GM21576 (cell line): ENCODE measurements around the gene C5orf34.
A peak's percentile ranks its signal among the peaks of the same experiment; 100 is the strongest.
"Not testable (repeated sequence)": the region's sequence is repeated elsewhere in the genome, so short reads cannot be mapped to it uniquely, and the experiment has no call there.

Experiments
- ATAC-seq: cut with Tn5 transposase; IDR thresholded peaks from one replicate; pipeline ENCODE4 v1.9.1; 2021; ENCODE audit warnings: mild to moderate bottlenecking, moderate library complexity; ENCODE audit not compliant: unreplicated experiment

The C5orf34 gene

GRCh38 chr5:43514816-43515677, at the start of gene C5orf34:
Gene C5orf34, minus strand, starts transcription at chr5:43515148. Its CDS starts 5,809 bp downstream, at chr5:43509339.
- ATAC-seq = peak; percentile 99

GRCh38 chr5:43564289-43564850, 49.4 kb upstream of the C5orf34 start:
- no peak for ATAC-seq

- no peak for ATAC-seq
Measured at GRCh38 chr5:43563321-43563720, 48.4 kb upstream of the C5orf34 start.

GRCh38 chr5:43561356-43561755, 46.4 kb upstream of the C5orf34 start:
- no peak for ATAC-seq

GRCh38 chr5:43560128-43560527, 45.2 kb upstream of the C5orf34 start:
- ATAC-seq = no peak

GRCh38 chr5:43556857-43557542, 42.1 kb upstream of the C5orf34 start, which contains the start of gene PAIP1:
Gene PAIP1, minus strand, starts transcription at chr5:43557077. Its CDS starts 231 bp downstream, at chr5:43556846.
- peak; percentile 73 for ATAC-seq

- peak; percentile 89 for ATAC-seq
Measured at GRCh38 chr5:43556607-43556856, 41.6 kb upstream of the C5orf34 start.

GRCh38 chr5:43555895-43556606, 41.1 kb upstream of the C5orf34 start:
- peak; percentile 27 for ATAC-seq

- no peak for ATAC-seq
Measured at GRCh38 chr5:43554497-43554896, 39.5 kb upstream of the C5orf34 start.

- ATAC-seq = no peak
Measured at GRCh38 chr5:43553381-43553780, 38.4 kb upstream of the C5orf34 start.

- no peak for ATAC-seq
Measured at GRCh38 chr5:43551731-43552130, 36.8 kb upstream of the C5orf34 start.

- ATAC-seq = not testable (repeated sequence)
Measured at GRCh38 chr5:43549272-43549671, 34.3 kb upstream of the C5orf34 start.

GRCh38 chr5:43548358-43548757, 33.4 kb upstream of the C5orf34 start:
- no peak for ATAC-seq

- no peak for ATAC-seq
Measured at GRCh38 chr5:43547532-43547931, 32.6 kb upstream of the C5orf34 start.

- no peak for ATAC-seq
Measured at GRCh38 chr5:43543434-43543833, 28.5 kb upstream of the C5orf34 start.

GRCh38 chr5:43540746-43541145, 25.8 kb upstream of the C5orf34 start:
- no peak for ATAC-seq

- no peak for ATAC-seq
Measured at GRCh38 chr5:43536972-43537371, 22.0 kb upstream of the C5orf34 start.

- no peak for ATAC-seq
Measured at GRCh38 chr5:43533646-43534045, 18.7 kb upstream of the C5orf34 start.

GRCh38 chr5:43530648-43531047, 15.7 kb upstream of the C5orf34 start:
- peak; percentile 63 for ATAC-seq

GRCh38 chr5:43523662-43524072, 8.7 kb upstream of the C5orf34 start:
- ATAC-seq = no peak

GRCh38 chr5:43520615-43521014, 5.7 kb upstream of the C5orf34 start:
- ATAC-seq = no peak
